ENCODE measurements around the gene KLK6. TPM values are rescaled to one million over a fixed set of nuclear protein-coding genes. Genes with fewer than 3 reads are reported as not detected.

The KLK6 gene
- not detected in 2 replicates for total RNA-seq

- intact Hi-C loops (cut with micrococcal nuclease), result no loop called here
Observed at GRCh38 chr19:50969413-50969760, at the start of gene KLK6. Gene KLK6 (minus strand): TSS chr19:50969591. CDS start chr19:50968104, 1,487 bp downstream.

GRCh38 chr19:51018745-51019543 lies 49.6 kb upstream of the KLK6 start:
- intact Hi-C loops (cut with micrococcal nuclease), result no loop called here

GRCh38 chr19:51016798-51017683 lies 47.6 kb upstream of the KLK6 start:
- intact Hi-C loops (cut with micrococcal nuclease), result no loop called here

GRCh38 chr19:51015691-51016267 lies 46.4 kb upstream of the KLK6 start:
- intact Hi-C loops (cut with micrococcal nuclease), result no loop called here

GRCh38 chr19:51014242-51014641 lies 44.9 kb upstream of the KLK6 start:
- intact Hi-C loops (cut with micrococcal nuclease), result no loop called here

- intact Hi-C loops (cut with micrococcal nuclease), result no loop called here
Observed at GRCh38 chr19:51012661-51013190, 43.3 kb upstream of the KLK6 start.

GRCh38 chr19:51010066-51010795 lies 40.8 kb upstream of the KLK6 start:
- intact Hi-C loops (cut with micrococcal nuclease), result no loop called here

GRCh38 chr19:51009061-51009891 lies 39.9 kb upstream of the KLK6 start:
- intact Hi-C loops (cut with micrococcal nuclease), result no loop called here

- intact Hi-C loops (cut with micrococcal nuclease), result no loop called here
Observed at GRCh38 chr19:51007488-51007887, 38.1 kb upstream of the KLK6 start.

- intact Hi-C loops (cut with micrococcal nuclease), result no loop called here
Observed at GRCh38 chr19:51006406-51006805, 37.0 kb upstream of the KLK6 start.

- intact Hi-C loops (cut with micrococcal nuclease), result no loop called here
Observed at GRCh38 chr19:51005248-51005647, 35.9 kb upstream of the KLK6 start.

GRCh38 chr19:51003316-51003715 lies 33.9 kb upstream of the KLK6 start:
- intact Hi-C loops (cut with micrococcal nuclease), result no loop called here

- intact Hi-C loops (cut with micrococcal nuclease), result no loop called here
Observed at GRCh38 chr19:51002542-51003311, 33.3 kb upstream of the KLK6 start.

- intact Hi-C loops (cut with micrococcal nuclease), result no loop called here
Observed at GRCh38 chr19:51002089-51002532, 32.7 kb upstream of the KLK6 start.

- intact Hi-C loops (cut with micrococcal nuclease), result no loop called here
Observed at GRCh38 chr19:51001515-51001914, 32.1 kb upstream of the KLK6 start, which contains the start of gene KLK8. Gene KLK8 (minus strand): TSS chr19:51001604. CDS start chr19:51001167, 437 bp downstream.

- intact Hi-C loops (cut with micrococcal nuclease), result no loop called here
Observed at GRCh38 chr19:51000981-51001380, 31.6 kb upstream of the KLK6 start.

GRCh38 chr19:51000426-51000825 lies 31.0 kb upstream of the KLK6 start:
- intact Hi-C loops (cut with micrococcal nuclease), result no loop called here

- intact Hi-C loops (cut with micrococcal nuclease), result no loop called here
Observed at GRCh38 chr19:50998686-50999085, 29.3 kb upstream of the KLK6 start.

- intact Hi-C loops (cut with micrococcal nuclease), result no loop called here
Observed at GRCh38 chr19:50998061-50998460, 28.7 kb upstream of the KLK6 start.
